ENCODE data around the gene TNFSF8. TPM values are rescaled to one million over a fixed set of nuclear protein-coding genes. Genes with fewer than 3 reads are reported as not detected.

Gene TNFSF8
- total RNA-seq, 1 experiment from 2014 or later = not detected

- no peak for DNase-seq (ENCODE audit: low read depth, low spot score)
These were observed 11.0 kb upstream of the TNFSF8 start for GRCh38 chr9:114941376-114941775.

DNA sequence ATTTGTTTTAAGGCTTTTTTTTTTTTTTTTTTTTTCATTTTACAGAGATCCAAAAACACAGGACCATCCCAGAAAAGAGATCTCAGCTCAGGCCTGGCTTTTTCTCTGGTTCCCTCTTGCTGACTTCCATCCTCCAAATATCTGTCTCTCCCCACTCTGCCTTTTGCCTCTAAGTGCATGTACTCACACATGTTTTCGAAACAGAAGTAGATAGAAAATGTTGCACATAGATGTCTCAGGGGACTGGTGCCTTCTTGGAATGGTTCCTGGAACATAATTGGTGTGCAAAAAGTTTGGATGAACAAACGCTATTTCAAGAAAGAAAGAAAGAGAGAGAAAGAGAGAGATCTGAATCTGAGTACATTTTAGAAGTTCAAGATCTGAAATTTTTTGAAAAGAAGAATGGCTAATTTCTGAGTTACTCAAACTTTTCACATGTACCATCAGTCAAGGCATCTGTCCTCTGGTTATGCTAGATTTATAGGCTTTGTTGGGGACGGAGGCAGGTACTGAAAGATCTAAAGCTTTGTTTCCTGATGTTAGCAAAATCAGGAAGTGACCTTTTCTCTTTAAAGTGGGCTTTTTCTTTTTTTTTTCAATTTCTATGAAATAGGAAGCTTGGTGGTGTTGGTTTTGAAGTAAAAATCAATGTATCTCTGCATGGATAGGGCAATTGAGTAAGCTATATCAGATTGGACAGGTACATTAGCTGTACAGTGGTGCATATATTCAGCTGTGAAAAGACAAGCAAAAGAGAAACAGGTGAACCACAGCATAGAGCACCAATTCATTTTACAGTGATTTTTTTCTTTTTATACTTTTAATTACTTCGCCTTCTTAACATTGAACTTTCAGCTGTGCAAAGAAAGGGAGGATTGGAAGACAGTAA is 8.5 kb upstream of the TNFSF8 start:
- in situ Hi-C loops (cut with HindIII; ENCODE audit: low pct_unique_long_range_greater_than_20kb, low sequenced_read_pairs) = no loop called here
- DNase-seq (ENCODE audit: low read depth, low spot score) = no peak

More at GRCh38 chr9:114941376-114941775, 11.0 kb upstream of the TNFSF8 start:
- in situ Hi-C loops (cut with HindIII; ENCODE audit: low pct_unique_long_range_greater_than_20kb, low sequenced_read_pairs) = no loop called here

- in situ Hi-C loops (cut with HindIII; ENCODE audit: low pct_unique_long_range_greater_than_20kb, low sequenced_read_pairs) = no loop called here
- no peak for DNase-seq (ENCODE audit: low read depth, low spot score)
These were observed 7.1 kb upstream of the TNFSF8 start for GRCh38 chr9:114937516-114937915.

DNA sequence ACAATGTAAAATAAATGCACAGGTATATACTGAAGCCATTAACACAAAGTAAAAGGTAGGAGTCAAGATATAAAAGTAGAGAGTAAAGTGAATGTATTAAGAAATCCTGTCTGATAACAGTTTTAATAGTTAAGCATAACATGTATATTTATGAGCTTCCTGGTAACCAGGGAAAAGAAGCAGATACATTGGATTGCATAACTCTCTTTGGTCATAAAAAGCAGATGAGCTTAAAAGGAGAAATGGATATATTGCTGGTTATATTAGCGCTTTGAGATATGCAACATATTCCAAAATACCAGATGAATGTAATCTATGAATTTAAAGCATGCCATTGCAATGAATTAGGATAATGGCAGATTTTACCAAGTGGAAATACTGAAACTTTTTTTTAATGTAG is 6.2 kb upstream of the TNFSF8 start:
- no peak for DNase-seq (ENCODE audit: low read depth, low spot score)
- in situ Hi-C loops (cut with HindIII; ENCODE audit: low pct_unique_long_range_greater_than_20kb, low sequenced_read_pairs) = no loop called here

DNA sequence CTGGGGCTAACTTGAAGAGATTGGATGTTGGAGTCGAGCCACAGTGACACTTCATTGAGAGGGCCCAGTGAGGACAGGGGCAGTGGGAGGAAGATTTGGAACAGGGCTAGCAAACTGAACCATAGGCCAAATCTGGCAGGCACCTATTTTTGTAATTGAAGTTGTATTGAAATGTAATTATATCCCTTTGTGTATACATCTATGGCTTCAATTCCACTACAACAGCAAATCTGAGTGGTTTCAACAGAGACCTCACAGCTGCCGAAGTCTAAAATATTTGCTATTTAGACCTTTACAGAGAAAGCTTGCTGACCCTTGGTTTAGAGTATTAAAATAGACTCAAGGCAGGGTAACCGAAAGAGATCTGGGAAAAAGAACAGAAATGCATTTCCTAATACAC is 4.7 kb upstream of the TNFSF8 start:
- in situ Hi-C loops (cut with HindIII; ENCODE audit: low pct_unique_long_range_greater_than_20kb, low sequenced_read_pairs) = no loop called here
- no peak for DNase-seq (ENCODE audit: low read depth, low spot score)

- no peak for DNase-seq (ENCODE audit: low read depth, low spot score)
- in situ Hi-C loops (cut with HindIII; ENCODE audit: low pct_unique_long_range_greater_than_20kb, low sequenced_read_pairs) = no loop called here
These were observed 2.1 kb upstream of the TNFSF8 start for GRCh38 chr9:114932502-114932901.

DNA sequence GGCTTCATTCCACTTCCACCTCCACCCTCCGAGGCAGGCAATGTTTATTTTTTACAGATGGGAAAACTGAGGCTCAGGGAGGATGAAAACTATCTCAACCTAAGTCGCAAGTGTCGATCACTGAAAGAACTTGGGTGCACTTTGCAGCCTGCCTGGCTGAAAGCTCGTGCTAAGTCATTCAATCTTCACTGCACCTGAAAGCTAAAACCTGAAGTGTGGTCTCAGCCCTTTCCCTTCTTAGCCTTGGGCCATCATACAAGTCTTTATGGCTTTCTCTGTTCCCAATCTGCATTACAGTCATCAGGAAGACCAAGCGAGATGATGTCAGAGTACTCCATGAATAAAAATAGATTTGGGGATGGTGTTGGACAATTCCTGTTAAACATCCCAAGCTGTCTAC is 1.0 kb upstream of the TNFSF8 start:
- no peak for DNase-seq (ENCODE audit: low read depth, low spot score)
- in situ Hi-C loops (cut with HindIII; ENCODE audit: low pct_unique_long_range_greater_than_20kb, low sequenced_read_pairs) = no loop called here

DNA sequence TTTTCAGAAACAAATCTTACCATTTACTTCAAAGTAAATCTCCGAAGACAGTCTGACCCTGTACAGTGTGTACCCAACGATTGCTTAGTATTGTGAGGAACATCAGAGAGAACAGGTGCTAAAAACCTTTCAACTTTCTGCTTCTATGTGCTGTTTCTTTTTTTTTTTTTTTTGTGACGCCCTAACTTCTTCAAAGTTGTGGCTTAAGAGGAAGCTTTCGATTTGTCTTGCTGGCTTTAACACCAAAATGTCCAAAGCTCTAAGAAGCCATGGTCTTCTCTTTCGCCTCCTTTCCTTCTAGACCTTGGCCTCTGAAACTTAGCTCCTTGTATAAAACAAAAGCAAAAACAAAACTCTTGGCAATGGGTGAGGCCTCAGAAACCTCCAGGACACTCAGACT is 1.2 kb downstream of the TNFSF8 start:
- in situ Hi-C loops (cut with HindIII; ENCODE audit: low pct_unique_long_range_greater_than_20kb, low sequenced_read_pairs) = no loop called here
- no peak for DNase-seq (ENCODE audit: low read depth, low spot score)

- in situ Hi-C loops (cut with HindIII; ENCODE audit: low pct_unique_long_range_greater_than_20kb, low sequenced_read_pairs) = no loop called here
- DNase-seq (ENCODE audit: low read depth, low spot score) = no peak
These were observed 1.7 kb downstream of the TNFSF8 start for GRCh38 chr9:114928671-114929070.

GRCh38 chr9:114928136-114928535 is 2.3 kb downstream of the TNFSF8 start:
- DNase-seq (ENCODE audit: low read depth, low spot score) = no peak
- in situ Hi-C loops (cut with HindIII; ENCODE audit: low pct_unique_long_range_greater_than_20kb, low sequenced_read_pairs) = no loop called here

DNA sequence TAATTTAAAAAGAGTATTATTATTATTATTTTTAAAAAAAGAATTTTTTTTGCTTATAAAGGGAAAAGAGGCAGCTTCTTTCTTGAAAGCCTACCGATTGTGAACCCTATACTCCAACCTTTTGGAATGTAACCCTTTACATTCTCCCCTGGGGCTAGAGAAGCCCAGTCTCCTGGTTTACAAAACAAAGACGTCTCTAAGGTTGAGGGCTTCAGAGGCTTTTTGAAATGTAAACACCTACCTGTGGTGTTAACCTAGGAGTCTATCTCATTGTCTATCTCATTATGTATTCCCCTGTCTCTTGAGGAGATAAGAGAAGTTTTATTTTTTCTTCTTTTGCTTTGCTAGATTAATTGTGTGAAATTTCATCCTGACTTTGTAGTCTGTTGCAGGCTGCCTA is 4.7 kb downstream of the TNFSF8 start:
- no peak for DNase-seq (ENCODE audit: low read depth, low spot score)
- in situ Hi-C loops (cut with HindIII; ENCODE audit: low pct_unique_long_range_greater_than_20kb, low sequenced_read_pairs) = no loop called here

DNA sequence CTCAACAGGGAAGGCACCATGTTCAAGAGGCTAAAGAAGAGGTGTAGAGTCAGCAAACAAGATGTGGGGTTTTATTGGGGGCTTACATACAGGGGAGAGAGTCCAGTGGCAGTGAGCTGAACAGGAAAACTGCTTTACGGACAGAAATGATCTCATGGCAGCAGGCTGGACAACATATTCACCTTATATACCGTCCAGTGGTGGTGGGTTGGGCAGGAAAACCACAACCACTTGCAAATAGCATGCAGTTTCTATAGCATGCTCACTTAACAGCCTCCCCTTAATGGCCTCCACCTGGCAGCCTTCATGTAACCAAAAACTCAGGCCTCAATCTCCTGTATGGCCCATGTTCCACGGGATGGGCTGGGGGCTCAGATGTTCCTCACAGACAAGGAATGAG is 5.4 kb downstream of the TNFSF8 start:
- in situ Hi-C loops (cut with HindIII; ENCODE audit: low pct_unique_long_range_greater_than_20kb, low sequenced_read_pairs) = no loop called here
- no peak for DNase-seq (ENCODE audit: low read depth, low spot score)

GRCh38 chr9:114924327-114924726 is 6.1 kb downstream of the TNFSF8 start:
- no peak for DNase-seq (ENCODE audit: low read depth, low spot score)
- in situ Hi-C loops (cut with HindIII; ENCODE audit: low pct_unique_long_range_greater_than_20kb, low sequenced_read_pairs) = no loop called here

GRCh38 chr9:114923918-114924317 is 6.5 kb downstream of the TNFSF8 start:
- no peak for DNase-seq (ENCODE audit: low read depth, low spot score)
- in situ Hi-C loops (cut with HindIII; ENCODE audit: low pct_unique_long_range_greater_than_20kb, low sequenced_read_pairs) = no loop called here

- no peak for DNase-seq (ENCODE audit: low read depth, low spot score)
- in situ Hi-C loops (cut with HindIII; ENCODE audit: low pct_unique_long_range_greater_than_20kb, low sequenced_read_pairs) = no loop called here
These were observed 9.2 kb downstream of the TNFSF8 start for GRCh38 chr9:114921171-114921570.

DNA sequence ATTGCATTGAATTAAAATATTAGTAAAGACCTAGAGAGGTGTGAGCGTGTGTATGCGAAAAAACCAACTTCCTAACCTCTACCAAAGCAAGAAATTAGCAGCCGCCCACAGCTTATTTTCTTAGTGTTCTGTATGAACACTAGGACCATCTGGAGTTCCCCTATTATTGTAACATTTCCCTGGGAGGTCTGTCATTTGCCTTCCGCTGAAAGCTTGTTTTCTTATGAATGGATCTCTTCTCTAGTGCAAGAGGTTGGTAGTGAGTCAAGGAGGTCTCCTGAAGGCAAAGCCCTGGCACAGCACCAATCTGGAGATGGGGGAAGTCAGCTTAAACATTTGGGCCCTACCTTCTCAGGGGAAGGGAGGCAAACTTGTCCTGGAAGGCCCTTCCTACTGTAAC is 10.8 kb downstream of the TNFSF8 start:
- in situ Hi-C loops (cut with HindIII; ENCODE audit: low pct_unique_long_range_greater_than_20kb, low sequenced_read_pairs) = no loop called here
- peak; percentile 37 for DNase-seq (ENCODE audit: low read depth, low spot score)

DNA sequence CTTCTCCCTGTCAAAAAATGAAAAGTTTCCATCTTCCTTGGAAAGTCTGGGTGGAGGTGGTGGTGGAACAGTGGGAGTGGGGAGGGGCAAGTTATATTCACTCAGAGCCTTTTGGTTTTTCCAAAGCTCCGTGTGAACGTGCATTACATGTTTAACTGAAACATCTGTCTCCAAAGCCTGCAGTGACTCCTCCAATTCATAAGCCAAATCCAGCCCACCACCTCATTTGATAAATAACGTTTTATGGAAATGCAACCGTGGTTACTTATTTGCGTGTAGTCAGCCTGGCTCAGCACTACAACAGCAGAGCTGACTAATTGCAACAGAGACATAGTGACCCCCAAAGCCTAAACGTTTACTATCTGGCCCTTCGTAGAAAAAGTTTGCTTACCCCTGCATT is 13.9 kb downstream of the TNFSF8 start:
- DNase-seq (ENCODE audit: low read depth, low spot score) = no peak
- in situ Hi-C loops (cut with HindIII; ENCODE audit: low pct_unique_long_range_greater_than_20kb, low sequenced_read_pairs) = no loop called here

- DNase-seq (ENCODE audit: low read depth, low spot score) = peak; percentile 59
- in situ Hi-C loops (cut with HindIII; ENCODE audit: low pct_unique_long_range_greater_than_20kb, low sequenced_read_pairs) = no loop called here
These were observed 16.3 kb downstream of the TNFSF8 start for GRCh38 chr9:114914139-114914538.

DNA sequence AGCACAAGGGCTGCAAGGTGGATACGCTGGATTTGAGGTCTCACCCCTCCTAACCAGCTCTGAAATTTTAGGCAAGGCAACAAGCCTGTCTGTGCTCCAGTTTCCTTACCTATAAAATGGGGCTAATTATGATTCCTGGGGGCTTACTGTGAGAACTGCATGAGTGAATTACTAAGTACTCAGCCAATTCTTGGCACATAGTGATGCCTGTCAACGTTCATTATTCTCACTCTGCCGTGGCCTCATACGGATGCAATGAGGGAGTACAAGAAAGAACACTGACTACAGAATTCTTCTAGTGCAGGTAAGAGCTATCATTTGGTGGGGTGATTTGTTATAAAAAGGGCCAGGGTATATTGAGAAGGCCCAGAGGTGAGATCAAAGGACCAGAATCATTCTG is 16.7 kb downstream of the TNFSF8 start:
- DNase-seq (ENCODE audit: low read depth, low spot score) = no peak
- in situ Hi-C loops (cut with HindIII; ENCODE audit: low pct_unique_long_range_greater_than_20kb, low sequenced_read_pairs) = no loop called here
